Measurements from ENCODE around the gene OSBPL8. TPM values are rescaled to one million over a fixed set of nuclear protein-coding genes. Genes with fewer than 3 reads are reported as not detected.

The OSBPL8 gene
- total and polyA plus RNA-seq, 9 of the 15 experiments (the other 6 are each of a cell fraction or from before 2014, with no cell fraction given): 17.4 to 82.7 (median 42.8) TPM

DNA sequence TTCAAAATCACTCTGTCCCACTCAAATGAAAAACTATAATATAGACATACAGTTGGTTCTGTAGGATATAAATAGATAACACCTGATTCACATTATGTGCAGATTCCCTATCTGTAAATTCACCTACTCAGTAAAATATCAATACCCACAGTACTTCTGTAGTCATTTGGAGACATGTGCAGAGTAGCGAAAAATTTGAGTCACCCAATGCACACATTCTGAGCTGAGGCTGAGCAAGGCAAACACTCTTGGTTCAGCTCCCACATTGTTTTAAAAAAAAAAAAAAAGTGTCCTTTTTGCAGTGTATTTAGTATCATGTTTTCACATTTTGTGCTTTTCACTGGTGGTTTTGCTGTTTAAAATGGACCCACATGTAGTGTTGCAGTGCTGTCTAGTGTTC lies 184.1 kb downstream of the OSBPL8 start (continued):
- TF ChIP-seq, protein P1, sequence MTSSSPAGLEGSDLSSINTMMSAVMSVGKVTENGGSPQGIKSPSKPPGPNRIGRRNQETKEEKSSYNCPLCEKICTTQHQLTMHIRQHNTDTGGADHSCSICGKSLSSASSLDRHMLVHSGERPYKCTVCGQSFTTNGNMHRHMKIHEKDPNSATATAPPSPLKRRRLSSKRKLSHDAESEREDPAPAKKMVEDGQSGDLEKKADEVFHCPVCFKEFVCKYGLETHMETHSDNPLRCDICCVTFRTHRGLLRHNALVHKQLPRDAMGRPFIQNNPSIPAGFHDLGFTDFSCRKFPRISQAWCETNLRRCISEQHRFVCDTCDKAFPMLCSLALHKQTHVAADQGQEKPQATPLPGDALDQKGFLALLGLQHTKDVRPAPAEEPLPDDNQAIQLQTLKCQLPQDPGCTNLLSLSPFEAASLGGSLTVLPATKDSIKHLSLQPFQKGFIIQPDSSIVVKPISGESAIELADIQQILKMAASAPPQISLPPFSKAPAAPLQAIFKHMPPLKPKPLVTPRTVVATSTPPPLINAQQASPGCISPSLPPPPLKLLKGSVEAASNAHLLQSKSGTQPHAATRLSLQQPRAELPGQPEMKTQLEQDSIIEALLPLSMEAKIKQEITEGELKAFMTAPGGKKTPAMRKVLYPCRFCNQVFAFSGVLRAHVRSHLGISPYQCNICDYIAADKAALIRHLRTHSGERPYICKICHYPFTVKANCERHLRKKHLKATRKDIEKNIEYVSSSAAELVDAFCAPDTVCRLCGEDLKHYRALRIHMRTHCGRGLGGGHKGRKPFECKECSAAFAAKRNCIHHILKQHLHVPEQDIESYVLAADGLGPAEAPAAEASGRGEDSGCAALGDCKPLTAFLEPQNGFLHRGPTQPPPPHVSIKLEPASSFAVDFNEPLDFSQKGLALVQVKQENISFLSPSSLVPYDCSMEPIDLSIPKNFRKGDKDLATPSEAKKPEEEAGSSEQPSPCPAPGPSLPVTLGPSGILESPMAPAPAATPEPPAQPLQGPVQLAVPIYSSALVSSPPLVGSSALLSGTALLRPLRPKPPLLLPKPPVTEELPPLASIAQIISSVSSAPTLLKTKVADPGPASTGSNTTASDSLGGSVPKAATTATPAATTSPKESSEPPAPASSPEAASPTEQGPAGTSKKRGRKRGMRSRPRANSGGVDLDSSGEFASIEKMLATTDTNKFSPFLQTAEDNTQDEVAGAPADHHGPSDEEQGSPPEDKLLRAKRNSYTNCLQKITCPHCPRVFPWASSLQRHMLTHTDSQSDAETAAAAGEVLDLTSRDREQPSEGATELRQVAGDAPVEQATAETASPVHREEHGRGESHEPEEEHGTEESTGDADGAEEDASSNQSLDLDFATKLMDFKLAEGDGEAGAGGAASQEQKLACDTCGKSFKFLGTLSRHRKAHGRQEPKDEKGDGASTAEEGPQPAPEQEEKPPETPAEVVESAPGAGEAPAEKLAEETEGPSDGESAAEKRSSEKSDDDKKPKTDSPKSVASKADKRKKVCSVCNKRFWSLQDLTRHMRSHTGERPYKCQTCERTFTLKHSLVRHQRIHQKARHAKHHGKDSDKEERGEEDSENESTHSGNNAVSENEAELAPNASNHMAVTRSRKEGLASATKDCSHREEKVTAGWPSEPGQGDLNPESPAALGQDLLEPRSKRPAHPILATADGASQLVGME (CRISPR knock-in tag; IDR thresholded peaks at IDR 0.05): no peak
- TF ChIP-seq, protein P2, sequence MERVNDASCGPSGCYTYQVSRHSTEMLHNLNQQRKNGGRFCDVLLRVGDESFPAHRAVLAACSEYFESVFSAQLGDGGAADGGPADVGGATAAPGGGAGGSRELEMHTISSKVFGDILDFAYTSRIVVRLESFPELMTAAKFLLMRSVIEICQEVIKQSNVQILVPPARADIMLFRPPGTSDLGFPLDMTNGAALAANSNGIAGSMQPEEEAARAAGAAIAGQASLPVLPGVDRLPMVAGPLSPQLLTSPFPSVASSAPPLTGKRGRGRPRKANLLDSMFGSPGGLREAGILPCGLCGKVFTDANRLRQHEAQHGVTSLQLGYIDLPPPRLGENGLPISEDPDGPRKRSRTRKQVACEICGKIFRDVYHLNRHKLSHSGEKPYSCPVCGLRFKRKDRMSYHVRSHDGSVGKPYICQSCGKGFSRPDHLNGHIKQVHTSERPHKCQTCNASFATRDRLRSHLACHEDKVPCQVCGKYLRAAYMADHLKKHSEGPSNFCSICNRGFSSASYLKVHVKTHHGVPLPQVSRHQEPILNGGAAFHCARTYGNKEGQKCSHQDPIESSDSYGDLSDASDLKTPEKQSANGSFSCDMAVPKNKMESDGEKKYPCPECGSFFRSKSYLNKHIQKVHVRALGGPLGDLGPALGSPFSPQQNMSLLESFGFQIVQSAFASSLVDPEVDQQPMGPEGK (CRISPR knock-in tag; IDR thresholded peaks at IDR 0.05; ENCODE audit: borderline replicate concordance): no peak
- no peak for TF ChIP-seq RB1 (IDR thresholded peaks at IDR 0.05; ENCODE audit: low read depth)
